Skeletal muscle satellite cell (primary cell): ENCODE results near the gene PSMD5. TPM values are rescaled to one million over a fixed set of nuclear protein-coding genes. Genes with fewer than 3 reads are reported as not detected.

Source experiments
- H3K27me3 ChIP-seq: 2 replicates; pipeline ENCODE4 v1.7.0; 2013; ENCODE audit warnings: low read length; ENCODE audit not compliant: control insufficient read depth, insufficient read depth
- H3K36me3 ChIP-seq: 2 replicates; pipeline ENCODE4 v1.7.0; 2013; ENCODE audit warnings: mild to moderate bottlenecking, control low read depth, low read length; ENCODE audit not compliant: insufficient read depth
- H3K4me1 ChIP-seq: 2 replicates; pipeline ENCODE4 v1.7.0; 2013; ENCODE audit warnings: low read length; ENCODE audit not compliant: control insufficient read depth, insufficient read depth
- H3K4me2 ChIP-seq: 2 replicates; pipeline ENCODE4 v1.7.0; 2013; ENCODE audit warnings: mild to moderate bottlenecking, low read length
- H3K4me3 ChIP-seq: 2 replicates; pipeline ENCODE4 v1.7.0; 2013; ENCODE audit warnings: low read length
- H3K9ac ChIP-seq: 2 replicates; pipeline ENCODE4 v1.7.0; 2013; ENCODE audit warnings: mild to moderate bottlenecking, low read depth, low read length, moderate library complexity
- H3K9me3 ChIP-seq: replicated peaks from 2 replicates; pipeline ENCODE4 v1.7.0; 2013; ENCODE audit warnings: mild to moderate bottlenecking, control low read depth, low read length
- total RNA-seq: library from RNA; depleted of rRNA; stranded (reverse); fragments of >200 nt; gene quantifications from 2 replicates; pipeline ENCODE4 v1.2.3, GENCODE V29; 2012; rRNA removed

The PSMD5 gene
- 30.7 and 33.0 TPM in 2 replicates for total RNA-seq

DNA sequence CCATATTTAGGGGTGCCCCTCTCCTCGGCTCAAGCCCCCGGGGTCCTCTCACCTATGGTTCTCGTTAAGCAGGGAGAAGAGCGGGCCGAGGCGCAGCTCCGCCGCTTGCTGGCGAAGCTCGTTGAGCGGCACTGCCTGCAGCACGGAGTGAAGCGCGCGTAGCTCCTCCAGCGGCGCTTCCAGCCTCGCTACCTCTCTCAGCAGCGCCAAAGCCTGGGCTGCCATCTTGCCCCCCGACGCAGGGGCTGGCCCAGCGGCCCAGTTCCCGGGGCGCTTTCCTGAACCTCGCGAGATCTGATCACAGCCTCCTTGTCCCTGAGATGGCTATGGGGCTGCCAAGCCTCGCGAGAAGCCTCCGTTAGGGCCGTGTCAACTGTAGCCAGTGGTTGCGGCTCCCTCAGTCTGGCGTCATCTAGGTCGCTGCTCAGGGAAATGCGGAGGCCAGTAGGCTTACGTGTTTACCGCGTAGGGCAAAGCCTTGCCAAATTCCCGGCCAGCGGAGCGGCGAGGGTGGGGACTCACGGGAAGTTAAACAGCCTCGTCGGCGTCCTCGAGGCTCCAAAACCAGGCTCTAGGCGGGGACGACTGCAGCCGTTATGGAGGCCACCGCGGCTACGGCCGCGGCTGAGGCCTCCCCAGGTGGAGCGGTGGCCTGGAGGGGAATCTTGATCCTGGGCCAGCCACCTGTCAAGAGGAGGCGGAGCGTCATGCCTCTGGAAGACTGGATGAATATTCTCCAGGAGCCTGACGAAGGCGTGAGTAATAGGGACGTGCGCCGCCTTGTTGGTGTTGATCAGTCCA lies at the start of gene PSMD5:
Gene PSMD5 (minus strand): TSS at position 238 of the 801 bp plus-strand sequence. CDS start 13 bp downstream, at position 225.
- Histone ChIP-seq H3K36me3 (peaks cover 9% of the 10 kb centered on the region), H3K27me3 (no peaks in the 10 kb centered on the region), H3K4me1 (peaks cover 16% of the 10 kb centered on the region)

DNA sequence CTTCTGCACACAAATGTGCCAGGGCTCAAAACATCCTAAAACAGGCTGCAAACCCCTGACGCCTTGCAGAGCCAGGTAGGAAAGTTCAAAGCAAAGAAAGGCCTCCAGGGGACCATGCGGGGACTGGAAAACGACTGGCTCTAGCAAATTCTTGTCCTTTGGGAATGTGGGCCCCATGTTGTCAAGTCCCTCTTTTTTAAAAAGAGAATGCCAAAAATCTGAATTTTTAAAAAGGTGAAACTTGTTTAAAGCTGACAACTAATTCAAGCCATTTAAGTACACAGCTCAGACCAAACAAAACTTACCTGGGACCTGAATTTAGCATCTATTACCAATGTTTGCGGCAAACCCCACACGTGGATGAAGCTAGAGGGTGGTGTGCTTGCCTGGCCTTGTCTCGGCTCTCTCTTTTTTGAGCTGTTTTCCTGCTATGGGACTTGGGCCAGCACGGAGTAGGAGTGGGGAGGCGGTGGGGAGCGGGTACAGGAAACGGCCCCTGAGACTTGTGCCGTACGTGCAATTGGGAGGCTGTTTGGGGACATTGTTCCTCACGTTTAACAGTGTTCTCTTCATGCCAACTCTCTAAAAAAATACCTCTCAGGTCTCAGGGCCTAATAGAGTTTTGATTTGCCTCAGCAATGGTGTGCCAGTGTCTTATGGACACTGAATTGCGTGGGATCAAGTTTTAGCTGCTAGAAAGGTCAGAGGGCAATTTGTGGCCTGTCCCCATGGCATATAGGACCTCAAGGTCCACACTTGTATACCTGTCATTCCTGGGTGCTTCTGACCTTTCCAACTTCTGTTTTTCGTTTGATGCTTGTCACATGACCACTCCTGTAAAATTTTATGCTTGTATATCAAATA lies 49.4 kb upstream of the PSMD5 start:
- H3K9me3 ChIP-seq = no peaks in the 10 kb centered on the region
- peaks cover 20% of the 10 kb centered on the region for H3K4me1 ChIP-seq
- H3K9ac ChIP-seq = no peak overlapping the region
- H3K4me2 ChIP-seq = peak overlapping the region; percentile 46
- H3K27me3 ChIP-seq = peaks cover 29% of the 10 kb centered on the region
- H3K4me3 ChIP-seq = no peak overlapping the region
- no peaks in the 10 kb centered on the region for H3K36me3 ChIP-seq

More for the DNA sequence above, at the start of gene PSMD5:
- Histone ChIP-seq H3K9me3 (no peaks in the 10 kb centered on the region), H3K9ac (peak within 1 kb of the TSS; percentile 97), H3K4me3 (peak within 1 kb of the TSS; percentile 87), H3K4me2 (peak within 1 kb of the TSS; percentile 83)

DNA sequence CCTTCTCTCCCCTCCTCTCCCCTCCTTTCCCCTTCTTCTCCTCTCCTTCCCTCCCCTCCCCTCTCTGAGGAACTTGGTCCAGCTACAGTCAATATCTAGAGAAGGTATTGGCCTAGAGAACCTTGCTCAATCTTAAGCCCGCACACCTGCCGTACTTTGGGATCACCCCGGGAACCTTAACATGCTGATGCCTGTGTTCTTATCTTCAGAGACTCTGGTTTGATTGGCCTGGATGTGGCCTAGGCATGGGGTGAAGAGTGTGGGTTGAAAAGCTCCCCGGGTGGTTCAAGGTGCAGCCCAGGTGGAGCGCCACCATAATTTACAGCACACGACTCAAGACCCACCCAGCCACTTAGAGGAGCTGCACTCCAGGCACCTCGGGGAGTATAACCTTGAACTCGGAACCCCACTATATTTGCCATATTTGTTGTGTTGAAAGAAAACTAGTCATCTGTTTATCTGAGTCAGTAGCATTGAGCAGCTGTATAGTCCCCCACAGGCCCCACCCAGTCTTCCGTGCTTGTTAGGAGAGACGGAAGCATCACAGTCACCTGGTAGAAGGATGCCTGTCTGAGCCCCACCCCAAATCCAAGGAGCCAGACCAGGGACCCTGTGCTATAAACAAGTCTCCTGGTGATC lies 48.6 kb upstream of the PSMD5 start:
- peaks cover 21% of the 10 kb centered on the region for H3K4me1 ChIP-seq
- H3K9ac ChIP-seq = no peak overlapping the region

DNA sequence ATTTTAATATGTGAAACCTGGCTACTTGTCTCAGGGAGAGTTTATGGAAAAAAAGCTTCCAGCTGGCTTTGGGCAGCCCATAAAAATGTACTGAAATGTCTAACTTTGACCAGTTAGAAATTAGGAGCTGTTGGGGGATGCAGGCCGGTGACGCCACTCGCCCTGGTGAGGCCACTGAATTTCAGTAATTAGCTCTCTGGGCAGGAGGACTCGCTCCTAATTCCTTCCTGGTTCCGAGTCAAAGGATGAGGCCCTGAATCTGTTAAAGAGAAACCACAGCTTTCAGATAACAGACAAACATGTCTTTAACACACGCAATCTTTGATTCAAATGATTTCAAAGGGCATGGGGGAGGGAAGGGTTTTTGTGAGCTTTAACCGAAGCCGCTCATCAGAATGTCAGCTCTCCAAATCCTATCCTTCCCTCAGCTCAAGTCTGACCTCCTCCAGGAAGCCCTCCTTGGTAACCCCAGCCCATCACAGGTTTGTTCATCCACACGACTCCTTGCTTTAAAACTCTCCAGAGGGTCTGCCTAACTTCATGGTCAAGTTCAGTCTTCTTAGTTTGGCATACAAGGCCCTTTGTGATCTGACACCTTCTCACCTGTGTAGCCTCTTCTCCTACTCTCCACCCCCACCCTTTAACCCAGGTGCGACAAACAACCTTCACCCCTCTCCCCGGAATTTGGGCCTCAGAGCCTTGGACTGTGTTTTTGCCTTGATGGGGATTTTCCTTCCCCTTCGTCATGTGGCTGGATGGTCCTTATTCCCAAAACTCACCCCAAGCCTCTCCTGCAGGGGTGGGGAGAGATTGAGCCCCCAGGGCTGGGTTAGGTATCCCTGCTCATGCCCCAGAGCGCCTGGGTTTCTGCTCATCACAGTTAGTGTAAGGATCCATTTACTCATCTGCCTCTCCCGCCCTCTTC lies 47.9 kb upstream of the PSMD5 start:
- no peak overlapping the region for H3K9ac ChIP-seq
- H3K27me3 ChIP-seq = peaks cover 24% of the 10 kb centered on the region
- H3K9me3 ChIP-seq = no peaks in the 10 kb centered on the region
- no peak overlapping the region for H3K4me2 ChIP-seq
- H3K36me3 ChIP-seq = no peaks in the 10 kb centered on the region
- H3K4me1 ChIP-seq = peaks cover 27% of the 10 kb centered on the region
- H3K4me3 ChIP-seq = no peak overlapping the region

More for the DNA sequence above, 48.6 kb upstream of the PSMD5 start:
- no peaks in the 10 kb centered on the region for H3K36me3 ChIP-seq
- no peak overlapping the region for H3K4me3 ChIP-seq
- no peak overlapping the region for H3K4me2 ChIP-seq
- H3K9me3 ChIP-seq = no peaks in the 10 kb centered on the region
- peaks cover 29% of the 10 kb centered on the region for H3K27me3 ChIP-seq

DNA sequence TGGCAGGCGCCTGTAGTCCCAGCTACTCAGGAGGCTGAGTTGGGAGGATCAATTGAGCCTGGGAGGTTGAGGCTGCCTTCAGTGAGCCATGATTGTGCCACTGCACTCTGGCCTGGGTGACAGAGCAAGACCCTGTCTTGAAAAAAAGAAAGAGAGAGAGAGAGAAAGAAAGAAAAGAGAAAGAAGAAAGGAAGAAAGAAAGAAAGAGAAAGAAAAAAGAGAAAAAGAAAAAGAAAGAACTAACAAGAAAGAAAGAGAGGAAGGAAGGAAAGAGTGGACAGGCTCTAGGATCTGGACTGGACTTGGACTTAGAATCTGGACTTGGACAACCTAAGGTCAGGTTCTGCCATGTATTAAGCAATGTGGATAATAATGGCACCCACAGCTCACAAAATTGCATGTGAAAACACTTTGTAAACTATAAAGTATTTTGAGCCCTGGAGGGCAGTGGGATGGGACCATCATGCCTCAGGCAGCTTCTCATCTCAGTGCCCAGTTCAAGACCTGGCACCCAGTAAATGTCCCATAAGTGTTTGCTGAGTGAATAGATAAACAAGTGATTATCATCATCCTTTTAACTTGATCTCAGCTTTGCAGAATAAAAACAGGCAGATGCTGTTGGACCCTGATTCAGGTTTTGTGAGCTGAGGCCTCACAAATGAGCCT lies 47.0 kb upstream of the PSMD5 start:
- no peaks in the 10 kb centered on the region for H3K9me3 ChIP-seq
- H3K27me3 ChIP-seq = peaks cover 19% of the 10 kb centered on the region
- H3K4me1 ChIP-seq = peaks cover 27% of the 10 kb centered on the region
- H3K36me3 ChIP-seq = no peaks in the 10 kb centered on the region
- no peak overlapping the region for H3K9ac ChIP-seq
- H3K4me2 ChIP-seq = no peak overlapping the region
- H3K4me3 ChIP-seq = no peak overlapping the region

DNA sequence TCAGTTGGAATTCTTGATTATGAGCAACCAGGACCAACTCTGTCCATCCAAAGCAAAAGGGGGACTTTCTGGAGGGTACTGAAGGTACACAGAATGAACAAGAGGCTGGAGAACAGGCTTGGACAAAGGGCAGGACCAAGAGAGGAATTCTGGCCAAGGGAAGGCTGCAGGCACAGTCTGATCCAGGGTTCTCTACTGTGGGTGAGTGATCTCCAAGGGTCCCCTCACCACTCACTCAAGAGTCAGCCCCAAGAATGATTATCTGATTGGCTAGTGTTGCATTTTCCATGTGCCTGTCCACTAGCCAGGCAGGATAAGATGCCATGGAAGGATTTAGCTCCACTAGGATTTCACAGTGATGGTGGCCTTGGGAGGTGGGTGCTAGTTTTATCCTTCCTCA lies 45.9 kb upstream of the PSMD5 start:
- H3K27me3 ChIP-seq = peaks cover 14% of the 10 kb centered on the region
- no peak overlapping the region for H3K9ac ChIP-seq
- H3K9me3 ChIP-seq = no peaks in the 10 kb centered on the region
- H3K4me1 ChIP-seq = peaks cover 27% of the 10 kb centered on the region
- no peak overlapping the region for H3K4me2 ChIP-seq
- H3K36me3 ChIP-seq = no peaks in the 10 kb centered on the region
- no peak overlapping the region for H3K4me3 ChIP-seq

DNA sequence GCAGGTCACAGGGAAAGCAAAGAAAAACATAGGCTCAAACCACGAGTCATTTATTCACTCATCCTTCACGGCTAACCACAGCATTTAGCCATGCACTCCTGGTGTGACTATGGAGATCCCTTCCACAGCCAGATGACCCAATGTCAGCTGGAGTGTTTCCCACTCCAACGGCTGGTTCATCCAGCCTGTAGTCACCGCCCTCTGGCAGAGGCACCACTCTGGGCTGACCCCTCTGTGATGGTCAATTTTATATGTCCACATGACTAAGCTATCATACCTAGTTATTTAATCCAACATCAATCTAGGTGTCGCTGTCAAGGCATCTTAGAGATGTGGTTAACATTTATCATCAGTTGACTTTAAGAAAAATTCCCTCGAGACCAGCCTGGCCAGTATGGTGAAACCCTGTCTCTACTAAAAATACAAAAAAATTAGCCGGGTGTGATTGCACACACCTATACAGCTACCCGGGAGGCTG lies 43.8 kb upstream of the PSMD5 start:
- Histone ChIP-seq H3K9me3 (no peaks in the 10 kb centered on the region), H3K27me3 (peaks cover 15% of the 10 kb centered on the region), H3K36me3 (no peaks in the 10 kb centered on the region), H3K4me1 (peaks cover 9% of the 10 kb centered on the region), H3K4me2 (peak overlapping the region; percentile 7), H3K9ac (no peak overlapping the region), H3K4me3 (no peak overlapping the region)

DNA sequence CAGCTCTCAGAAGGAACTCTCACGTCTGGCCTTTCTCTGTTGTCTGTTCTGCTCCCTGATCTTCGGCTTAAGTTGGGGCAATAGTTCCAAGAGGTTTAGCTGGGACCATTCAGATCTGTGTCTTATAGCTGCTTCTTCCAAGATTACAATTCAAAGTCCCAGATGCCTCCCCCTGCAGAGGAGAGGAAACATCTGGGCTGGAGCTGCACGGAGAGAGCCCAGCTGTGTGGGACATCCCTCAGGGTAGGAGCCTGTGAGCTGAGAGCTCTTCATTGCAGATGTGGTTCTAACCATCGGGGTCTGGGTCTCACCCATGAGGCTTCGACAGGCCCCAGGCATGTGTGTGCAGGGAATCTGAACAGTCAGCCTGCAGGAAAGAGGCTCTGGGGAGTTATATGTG lies 43.2 kb upstream of the PSMD5 start:
- Histone ChIP-seq H3K36me3 (no peaks in the 10 kb centered on the region), H3K9ac (no peak overlapping the region), H3K4me2 (peak overlapping the region; percentile 7), H3K4me3 (no peak overlapping the region), H3K9me3 (no peaks in the 10 kb centered on the region), H3K4me1 (peaks cover 9% of the 10 kb centered on the region), H3K27me3 (peaks cover 15% of the 10 kb centered on the region)

DNA sequence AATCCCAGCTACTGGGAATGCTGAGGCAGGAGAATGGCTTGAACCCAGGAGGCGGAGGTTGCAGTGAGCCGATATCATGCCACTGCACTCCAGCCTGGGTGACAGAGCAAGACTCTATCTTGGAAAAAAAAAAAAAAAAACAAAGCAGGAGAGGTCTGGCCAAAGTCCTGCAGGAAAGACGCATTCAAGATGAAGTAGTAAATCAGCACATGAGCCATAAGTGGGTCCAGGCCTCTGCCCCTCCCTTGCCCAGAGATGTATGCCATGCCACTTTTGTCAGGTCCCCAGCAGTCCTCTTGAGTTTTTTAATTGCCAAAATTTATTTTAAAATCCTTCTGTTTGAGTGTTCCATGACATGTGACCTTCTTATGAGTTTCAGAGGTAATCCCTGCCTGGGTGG lies 42.7 kb upstream of the PSMD5 start:
- Histone ChIP-seq H3K27me3 (peaks cover 15% of the 10 kb centered on the region), H3K4me3 (no peak overlapping the region), H3K4me2 (no peak overlapping the region), H3K9me3 (no peaks in the 10 kb centered on the region), H3K9ac (no peak overlapping the region), H3K4me1 (peaks cover 9% of the 10 kb centered on the region), H3K36me3 (no peaks in the 10 kb centered on the region)

DNA sequence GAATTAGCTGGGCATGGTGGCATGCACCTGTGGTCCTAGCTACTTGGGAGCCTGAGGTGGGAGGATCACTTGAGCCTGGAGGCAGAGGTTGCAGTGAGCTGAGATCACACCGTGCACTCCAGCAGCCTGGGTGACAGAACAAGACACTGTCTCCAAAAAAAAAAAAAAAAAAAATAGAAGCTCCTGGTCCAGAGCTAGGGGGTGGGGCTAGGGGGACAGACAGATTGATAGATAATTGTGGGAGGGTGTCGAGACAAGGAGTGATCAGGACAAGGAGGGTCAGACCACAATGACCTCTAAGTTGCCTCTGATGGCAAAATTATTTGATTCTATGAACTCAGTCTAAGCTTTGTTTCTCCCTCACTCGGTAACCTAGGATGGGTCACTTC lies 40.9 kb upstream of the PSMD5 start:
- Histone ChIP-seq H3K9ac (no peak overlapping the region), H3K4me1 (peaks cover 9% of the 10 kb centered on the region), H3K4me3 (no peak overlapping the region), H3K4me2 (no peak overlapping the region), H3K9me3 (no peaks in the 10 kb centered on the region), H3K27me3 (peaks cover 12% of the 10 kb centered on the region), H3K36me3 (no peaks in the 10 kb centered on the region)
